ENCODE results near the gene BRIP1. TPM values are rescaled to one million over a fixed set of nuclear protein-coding genes. Genes with fewer than 3 reads are reported as not detected.

Gene BRIP1
- total and polyA plus RNA-seq, 10 of the 15 experiments (the other 5 are each of a cell fraction or from before 2014, with no cell fraction given) = 4.0 to 24.2 (median 12.8) TPM

- no peak for TF ChIP-seq IRF3 (IDR thresholded peaks at IDR 0.05)
- no peak for TF ChIP-seq CHD1 (IDR thresholded peaks at IDR 0.05; ENCODE audit: low read depth, low read length)
- TF ChIP-seq, protein P1, sequence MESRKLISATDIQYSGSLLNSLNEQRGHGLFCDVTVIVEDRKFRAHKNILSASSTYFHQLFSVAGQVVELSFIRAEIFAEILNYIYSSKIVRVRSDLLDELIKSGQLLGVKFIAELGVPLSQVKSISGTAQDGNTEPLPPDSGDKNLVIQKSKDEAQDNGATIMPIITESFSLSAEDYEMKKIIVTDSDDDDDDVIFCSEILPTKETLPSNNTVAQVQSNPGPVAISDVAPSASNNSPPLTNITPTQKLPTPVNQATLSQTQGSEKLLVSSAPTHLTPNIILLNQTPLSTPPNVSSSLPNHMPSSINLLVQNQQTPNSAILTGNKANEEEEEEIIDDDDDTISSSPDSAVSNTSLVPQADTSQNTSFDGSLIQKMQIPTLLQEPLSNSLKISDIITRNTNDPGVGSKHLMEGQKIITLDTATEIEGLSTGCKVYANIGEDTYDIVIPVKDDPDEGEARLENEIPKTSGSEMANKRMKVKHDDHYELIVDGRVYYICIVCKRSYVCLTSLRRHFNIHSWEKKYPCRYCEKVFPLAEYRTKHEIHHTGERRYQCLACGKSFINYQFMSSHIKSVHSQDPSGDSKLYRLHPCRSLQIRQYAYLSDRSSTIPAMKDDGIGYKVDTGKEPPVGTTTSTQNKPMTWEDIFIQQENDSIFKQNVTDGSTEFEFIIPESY (IDR thresholded peaks at IDR 0.05) = no peak
- TF ChIP-seq, protein P2, sequence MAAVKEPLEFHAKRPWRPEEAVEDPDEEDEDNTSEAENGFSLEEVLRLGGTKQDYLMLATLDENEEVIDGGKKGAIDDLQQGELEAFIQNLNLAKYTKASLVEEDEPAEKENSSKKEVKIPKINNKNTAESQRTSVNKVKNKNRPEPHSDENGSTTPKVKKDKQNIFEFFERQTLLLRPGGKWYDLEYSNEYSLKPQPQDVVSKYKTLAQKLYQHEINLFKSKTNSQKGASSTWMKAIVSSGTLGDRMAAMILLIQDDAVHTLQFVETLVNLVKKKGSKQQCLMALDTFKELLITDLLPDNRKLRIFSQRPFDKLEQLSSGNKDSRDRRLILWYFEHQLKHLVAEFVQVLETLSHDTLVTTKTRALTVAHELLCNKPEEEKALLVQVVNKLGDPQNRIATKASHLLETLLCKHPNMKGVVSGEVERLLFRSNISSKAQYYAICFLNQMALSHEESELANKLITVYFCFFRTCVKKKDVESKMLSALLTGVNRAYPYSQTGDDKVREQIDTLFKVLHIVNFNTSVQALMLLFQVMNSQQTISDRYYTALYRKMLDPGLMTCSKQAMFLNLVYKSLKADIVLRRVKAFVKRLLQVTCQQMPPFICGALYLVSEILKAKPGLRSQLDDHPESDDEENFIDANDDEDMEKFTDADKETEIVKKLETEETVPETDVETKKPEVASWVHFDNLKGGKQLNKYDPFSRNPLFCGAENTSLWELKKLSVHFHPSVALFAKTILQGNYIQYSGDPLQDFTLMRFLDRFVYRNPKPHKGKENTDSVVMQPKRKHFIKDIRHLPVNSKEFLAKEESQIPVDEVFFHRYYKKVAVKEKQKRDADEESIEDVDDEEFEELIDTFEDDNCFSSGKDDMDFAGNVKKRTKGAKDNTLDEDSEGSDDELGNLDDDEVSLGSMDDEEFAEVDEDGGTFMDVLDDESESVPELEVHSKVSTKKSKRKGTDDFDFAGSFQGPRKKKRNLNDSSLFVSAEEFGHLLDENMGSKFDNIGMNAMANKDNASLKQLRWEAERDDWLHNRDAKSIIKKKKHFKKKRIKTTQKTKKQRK (IDR thresholded peaks at IDR 0.05; ENCODE audit: low read depth, low read length) = no peak
- peak; percentile 67; the same call in 1 of the 2 replicates for TF ChIP-seq ATF7 (IDR thresholded peaks at IDR 0.05; ENCODE audit: low read depth)
- no peak for TF ChIP-seq HDAC2 (IDR thresholded peaks at IDR 0.05)
- TF ChIP-seq NRF1 (conservative IDR thresholded peaks at IDR 0.05; ENCODE audit: low read depth, low read length) = no peak
- peak; percentile 73; the same call in 2 of the 3 replicates for TF ChIP-seq POU2F2 (IDR thresholded peaks at IDR 0.05; ENCODE audit: borderline replicate concordance, low read depth, low read length)
- TF ChIP-seq TARDBP (IDR thresholded peaks at IDR 0.05; ENCODE audit: borderline replicate concordance) = no peak
- TF ChIP-seq, protein P3, sequence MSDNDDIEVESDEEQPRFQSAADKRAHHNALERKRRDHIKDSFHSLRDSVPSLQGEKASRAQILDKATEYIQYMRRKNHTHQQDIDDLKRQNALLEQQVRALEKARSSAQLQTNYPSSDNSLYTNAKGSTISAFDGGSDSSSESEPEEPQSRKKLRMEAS (IDR thresholded peaks at IDR 0.05; ENCODE audit: low read depth, low read length) = no peak
- no peak for TF ChIP-seq ELK1 (IDR thresholded peaks at IDR 0.05; ENCODE audit: low read depth, low read length)
- no peak; the same call in 1 of the 2 replicates for TF ChIP-seq NR2C1 (IDR thresholded peaks at IDR 0.05)
- TF ChIP-seq, protein P4, sequence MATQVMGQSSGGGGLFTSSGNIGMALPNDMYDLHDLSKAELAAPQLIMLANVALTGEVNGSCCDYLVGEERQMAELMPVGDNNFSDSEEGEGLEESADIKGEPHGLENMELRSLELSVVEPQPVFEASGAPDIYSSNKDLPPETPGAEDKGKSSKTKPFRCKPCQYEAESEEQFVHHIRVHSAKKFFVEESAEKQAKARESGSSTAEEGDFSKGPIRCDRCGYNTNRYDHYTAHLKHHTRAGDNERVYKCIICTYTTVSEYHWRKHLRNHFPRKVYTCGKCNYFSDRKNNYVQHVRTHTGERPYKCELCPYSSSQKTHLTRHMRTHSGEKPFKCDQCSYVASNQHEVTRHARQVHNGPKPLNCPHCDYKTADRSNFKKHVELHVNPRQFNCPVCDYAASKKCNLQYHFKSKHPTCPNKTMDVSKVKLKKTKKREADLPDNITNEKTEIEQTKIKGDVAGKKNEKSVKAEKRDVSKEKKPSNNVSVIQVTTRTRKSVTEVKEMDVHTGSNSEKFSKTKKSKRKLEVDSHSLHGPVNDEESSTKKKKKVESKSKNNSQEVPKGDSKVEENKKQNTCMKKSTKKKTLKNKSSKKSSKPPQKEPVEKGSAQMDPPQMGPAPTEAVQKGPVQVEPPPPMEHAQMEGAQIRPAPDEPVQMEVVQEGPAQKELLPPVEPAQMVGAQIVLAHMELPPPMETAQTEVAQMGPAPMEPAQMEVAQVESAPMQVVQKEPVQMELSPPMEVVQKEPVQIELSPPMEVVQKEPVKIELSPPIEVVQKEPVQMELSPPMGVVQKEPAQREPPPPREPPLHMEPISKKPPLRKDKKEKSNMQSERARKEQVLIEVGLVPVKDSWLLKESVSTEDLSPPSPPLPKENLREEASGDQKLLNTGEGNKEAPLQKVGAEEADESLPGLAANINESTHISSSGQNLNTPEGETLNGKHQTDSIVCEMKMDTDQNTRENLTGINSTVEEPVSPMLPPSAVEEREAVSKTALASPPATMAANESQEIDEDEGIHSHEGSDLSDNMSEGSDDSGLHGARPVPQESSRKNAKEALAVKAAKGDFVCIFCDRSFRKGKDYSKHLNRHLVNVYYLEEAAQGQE (IDR thresholded peaks at IDR 0.05; ENCODE audit: low read depth, low read length) = 0 out of 2 replicates have a peak, but pooled peaks have one; percentile 39
- TF ChIP-seq, protein P5, sequence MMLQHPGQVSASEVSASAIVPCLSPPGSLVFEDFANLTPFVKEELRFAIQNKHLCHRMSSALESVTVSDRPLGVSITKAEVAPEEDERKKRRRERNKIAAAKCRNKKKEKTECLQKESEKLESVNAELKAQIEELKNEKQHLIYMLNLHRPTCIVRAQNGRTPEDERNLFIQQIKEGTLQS (IDR thresholded peaks at IDR 0.05; ENCODE audit: borderline replicate concordance, extremely low read depth, low read depth, low read length) = no peak
- no peak for TF ChIP-seq LARP7 (IDR thresholded peaks at IDR 0.05)
- peak in 1 of 2 experiments; percentile 33; a peak in 1 of 4 replicates for TF ChIP-seq BHLHE40 (IDR thresholded peaks at IDR 0.05; ENCODE audit: borderline replicate concordance in 1 of 2, low read depth in 2 of 2, low read length in 1 of 2)
- no peak for TF ChIP-seq SMAD5 (IDR thresholded peaks at IDR 0.05; ENCODE audit: low read depth)
- no peak for TF ChIP-seq SUPT20H (IDR thresholded peaks at IDR 0.05; ENCODE audit: borderline replicate concordance, control insufficient read depth, low read depth, low read length)
- peak; percentile 70; the same call in 1 of the 2 replicates for TF ChIP-seq FOXM1 (IDR thresholded peaks at IDR 0.05; ENCODE audit: low read depth, low read length)
These were observed 112.7 kb downstream of the BRIP1 start (continued) for GRCh38 chr17:61750656-61751055.
